ENCODE results near the gene TOM1L2.

DNA sequence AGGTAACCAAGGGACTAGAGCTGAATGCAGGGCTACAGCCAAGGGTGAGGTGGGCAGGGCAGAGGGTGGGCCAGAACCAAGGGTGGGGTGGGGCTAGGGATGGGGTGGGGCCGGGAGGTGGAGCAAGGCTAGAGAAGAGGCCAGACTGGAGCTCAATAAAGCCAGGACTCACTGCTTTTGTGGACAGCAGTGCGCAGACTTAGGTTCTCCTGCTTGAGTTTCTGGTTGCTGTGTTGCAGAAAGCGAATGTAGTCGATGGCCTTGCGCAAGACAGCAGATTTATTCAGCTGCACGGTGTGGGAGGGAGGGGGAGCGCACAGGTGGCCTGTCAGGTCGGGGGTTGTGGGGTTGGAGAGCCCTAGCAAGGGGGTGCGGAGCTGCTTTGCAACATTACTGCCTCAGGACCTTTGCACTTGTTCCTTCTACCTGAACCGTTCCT lies 154.1 kb downstream of the TOM1L2 start:
- TF ChIP-seq, protein P1, sequence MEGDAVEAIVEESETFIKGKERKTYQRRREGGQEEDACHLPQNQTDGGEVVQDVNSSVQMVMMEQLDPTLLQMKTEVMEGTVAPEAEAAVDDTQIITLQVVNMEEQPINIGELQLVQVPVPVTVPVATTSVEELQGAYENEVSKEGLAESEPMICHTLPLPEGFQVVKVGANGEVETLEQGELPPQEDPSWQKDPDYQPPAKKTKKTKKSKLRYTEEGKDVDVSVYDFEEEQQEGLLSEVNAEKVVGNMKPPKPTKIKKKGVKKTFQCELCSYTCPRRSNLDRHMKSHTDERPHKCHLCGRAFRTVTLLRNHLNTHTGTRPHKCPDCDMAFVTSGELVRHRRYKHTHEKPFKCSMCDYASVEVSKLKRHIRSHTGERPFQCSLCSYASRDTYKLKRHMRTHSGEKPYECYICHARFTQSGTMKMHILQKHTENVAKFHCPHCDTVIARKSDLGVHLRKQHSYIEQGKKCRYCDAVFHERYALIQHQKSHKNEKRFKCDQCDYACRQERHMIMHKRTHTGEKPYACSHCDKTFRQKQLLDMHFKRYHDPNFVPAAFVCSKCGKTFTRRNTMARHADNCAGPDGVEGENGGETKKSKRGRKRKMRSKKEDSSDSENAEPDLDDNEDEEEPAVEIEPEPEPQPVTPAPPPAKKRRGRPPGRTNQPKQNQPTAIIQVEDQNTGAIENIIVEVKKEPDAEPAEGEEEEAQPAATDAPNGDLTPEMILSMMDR (IDR thresholded peaks at IDR 0.05; ENCODE audit: low read length): no peak
- no peak for TF ChIP-seq EZH2phosphoT487 (IDR thresholded peaks at IDR 0.05; ENCODE audit: low read length)
- no peak for TF ChIP-seq EZH2 (optimal IDR thresholded peaks at IDR 0.05; ENCODE audit: low read depth, low read length)

Measured in MM.1S (cell line).